ENCODE results near the gene IPCEF1.
"Not testable (repeated sequence)": the region's sequence is repeated elsewhere in the genome, so short reads cannot be mapped to it uniquely, and the experiment has no call there.

IPCEF1 gene

GRCh38 chr6:154246723-154247118 lies 109.9 kb downstream of the IPCEF1 start:
- DNase-seq (ENCODE audit: low read depth), result no peak

- no peak for DNase-seq (ENCODE audit: low read depth)
Observed at GRCh38 chr6:154245506-154245905, 111.1 kb downstream of the IPCEF1 start.

- no peak for DNase-seq (ENCODE audit: low read depth)
Observed at GRCh38 chr6:154243793-154244750, 112.5 kb downstream of the IPCEF1 start.

GRCh38 chr6:154242617-154243357 lies 113.8 kb downstream of the IPCEF1 start:
- DNase-seq (ENCODE audit: low read depth), result no peak

- no peak for DNase-seq (ENCODE audit: low read depth)
Observed at GRCh38 chr6:154241581-154241980, 115.0 kb downstream of the IPCEF1 start.

GRCh38 chr6:154241061-154241460 lies 115.5 kb downstream of the IPCEF1 start:
- DNase-seq (ENCODE audit: low read depth), result not testable (repeated sequence)

GRCh38 chr6:154239392-154239791 lies 117.2 kb downstream of the IPCEF1 start:
- DNase-seq (ENCODE audit: low read depth), result no peak

GRCh38 chr6:154238831-154239230 lies 117.8 kb downstream of the IPCEF1 start:
- DNase-seq (ENCODE audit: low read depth), result no peak

- no peak for DNase-seq (ENCODE audit: low read depth)
Observed at GRCh38 chr6:154236646-154237301, 119.8 kb downstream of the IPCEF1 start.

GRCh38 chr6:154234019-154234772 lies 122.4 kb downstream of the IPCEF1 start:
- no peak for DNase-seq (ENCODE audit: low read depth)

- no peak for DNase-seq (ENCODE audit: low read depth)
Observed at GRCh38 chr6:154233383-154233782, 123.2 kb downstream of the IPCEF1 start.

- DNase-seq (ENCODE audit: low read depth), result peak; percentile 19
Observed at GRCh38 chr6:154232013-154232910, 124.3 kb downstream of the IPCEF1 start.

GRCh38 chr6:154230910-154231595 lies 125.5 kb downstream of the IPCEF1 start:
- no peak for DNase-seq (ENCODE audit: low read depth)

GRCh38 chr6:154230393-154230792 lies 126.2 kb downstream of the IPCEF1 start:
- no peak for DNase-seq (ENCODE audit: low read depth)

- DNase-seq (ENCODE audit: low read depth), result no peak
Observed at GRCh38 chr6:154229786-154230185, 126.8 kb downstream of the IPCEF1 start.

- DNase-seq (ENCODE audit: low read depth), result no peak
Observed at GRCh38 chr6:154228521-154228905, 128.1 kb downstream of the IPCEF1 start.

GRCh38 chr6:154227862-154228520 lies 128.6 kb downstream of the IPCEF1 start:
- DNase-seq (ENCODE audit: low read depth), result no peak

GRCh38 chr6:154226461-154226860 lies 130.1 kb downstream of the IPCEF1 start:
- DNase-seq (ENCODE audit: low read depth), result no peak

- DNase-seq (ENCODE audit: low read depth), result no peak
Observed at GRCh38 chr6:154223296-154223695, 133.3 kb downstream of the IPCEF1 start.

GRCh38 chr6:154222716-154223115 lies 133.9 kb downstream of the IPCEF1 start:
- no peak for DNase-seq (ENCODE audit: low read depth)

All from EH (cell line).